GM12801 (cell line): ENCODE data around the gene PI16.

ENCODE experiments used
- TF ChIP-seq, protein P1 (sequence below): IDR thresholded peaks from one replicate; pipeline ENCODE4 v1.5.1; 2011; ENCODE audit warnings: control low read depth; ENCODE audit not compliant: insufficient read length; ENCODE audit errors: extremely low read depth

Gene PI16

DNA sequence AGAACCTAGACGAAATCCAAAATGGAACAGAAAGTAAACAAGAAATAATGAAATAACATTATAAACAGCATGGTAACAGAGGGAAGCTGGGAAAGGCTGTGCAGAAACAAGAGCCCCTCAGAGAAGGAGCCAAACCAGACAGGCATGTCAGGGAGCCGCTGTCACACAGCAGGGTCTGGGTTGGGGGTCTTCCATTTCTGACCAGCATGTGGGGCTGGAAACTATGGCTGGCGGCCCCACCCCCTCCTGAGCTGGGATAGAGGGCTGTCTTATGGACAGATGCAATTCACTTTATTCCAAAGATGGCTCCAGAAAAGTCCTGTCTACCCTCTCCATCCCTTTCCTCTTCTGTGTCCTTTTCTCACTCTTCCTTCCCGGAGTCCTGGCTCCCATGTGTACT is 41.5 kb upstream of the PI16 start:
- TF ChIP-seq, protein P1, sequence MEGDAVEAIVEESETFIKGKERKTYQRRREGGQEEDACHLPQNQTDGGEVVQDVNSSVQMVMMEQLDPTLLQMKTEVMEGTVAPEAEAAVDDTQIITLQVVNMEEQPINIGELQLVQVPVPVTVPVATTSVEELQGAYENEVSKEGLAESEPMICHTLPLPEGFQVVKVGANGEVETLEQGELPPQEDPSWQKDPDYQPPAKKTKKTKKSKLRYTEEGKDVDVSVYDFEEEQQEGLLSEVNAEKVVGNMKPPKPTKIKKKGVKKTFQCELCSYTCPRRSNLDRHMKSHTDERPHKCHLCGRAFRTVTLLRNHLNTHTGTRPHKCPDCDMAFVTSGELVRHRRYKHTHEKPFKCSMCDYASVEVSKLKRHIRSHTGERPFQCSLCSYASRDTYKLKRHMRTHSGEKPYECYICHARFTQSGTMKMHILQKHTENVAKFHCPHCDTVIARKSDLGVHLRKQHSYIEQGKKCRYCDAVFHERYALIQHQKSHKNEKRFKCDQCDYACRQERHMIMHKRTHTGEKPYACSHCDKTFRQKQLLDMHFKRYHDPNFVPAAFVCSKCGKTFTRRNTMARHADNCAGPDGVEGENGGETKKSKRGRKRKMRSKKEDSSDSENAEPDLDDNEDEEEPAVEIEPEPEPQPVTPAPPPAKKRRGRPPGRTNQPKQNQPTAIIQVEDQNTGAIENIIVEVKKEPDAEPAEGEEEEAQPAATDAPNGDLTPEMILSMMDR, result no peak

DNA sequence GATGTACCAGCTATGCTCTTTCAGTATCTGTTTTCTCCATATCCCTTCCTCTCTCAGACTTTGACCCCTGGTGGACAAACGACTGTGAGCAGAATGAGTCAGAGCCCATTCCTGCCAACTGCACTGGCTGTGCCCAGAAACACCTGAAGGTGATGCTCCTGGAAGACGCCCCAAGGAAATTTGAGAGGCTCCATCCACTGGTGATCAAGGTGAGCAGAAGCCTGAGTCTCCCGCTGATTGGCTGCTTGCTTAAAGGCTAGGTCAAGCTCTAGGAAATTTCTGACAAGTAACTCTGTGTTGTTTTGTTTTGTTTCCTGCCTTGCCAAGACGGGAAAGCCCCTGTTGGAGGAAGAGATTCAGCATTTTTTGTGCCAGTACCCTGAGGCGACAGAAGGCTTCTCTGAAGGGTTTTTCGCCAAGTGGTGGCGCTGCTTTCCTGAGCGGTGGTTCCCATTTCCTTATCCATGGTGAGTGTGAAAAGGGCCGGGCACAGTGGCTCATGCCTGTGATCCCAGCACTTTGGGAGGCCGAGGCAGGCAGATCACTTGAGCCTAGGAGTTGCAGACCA is 40.2 kb upstream of the PI16 start:
- TF ChIP-seq, protein P1, result no peak

DNA sequence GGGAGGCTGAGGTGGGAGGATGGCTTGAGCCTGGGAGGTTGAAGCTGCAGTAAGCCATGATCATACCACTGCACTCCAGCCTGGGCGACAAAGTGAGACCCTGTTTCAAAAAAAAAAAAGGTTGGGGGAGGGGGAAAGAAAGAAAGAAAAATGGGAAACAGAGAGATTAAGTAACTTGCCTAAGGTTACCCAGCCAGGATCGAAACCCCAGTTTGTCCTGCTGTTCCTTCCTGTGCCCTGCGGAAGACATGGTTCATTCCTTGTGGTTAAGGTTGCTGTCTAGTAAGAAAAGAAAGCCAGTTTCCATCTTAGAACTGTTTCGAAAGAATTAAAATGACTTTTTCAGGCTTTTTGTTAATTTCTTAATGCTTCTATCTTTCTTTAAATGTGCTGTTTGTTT is 38.9 kb upstream of the PI16 start:
- TF ChIP-seq, protein P1, result no peak

DNA sequence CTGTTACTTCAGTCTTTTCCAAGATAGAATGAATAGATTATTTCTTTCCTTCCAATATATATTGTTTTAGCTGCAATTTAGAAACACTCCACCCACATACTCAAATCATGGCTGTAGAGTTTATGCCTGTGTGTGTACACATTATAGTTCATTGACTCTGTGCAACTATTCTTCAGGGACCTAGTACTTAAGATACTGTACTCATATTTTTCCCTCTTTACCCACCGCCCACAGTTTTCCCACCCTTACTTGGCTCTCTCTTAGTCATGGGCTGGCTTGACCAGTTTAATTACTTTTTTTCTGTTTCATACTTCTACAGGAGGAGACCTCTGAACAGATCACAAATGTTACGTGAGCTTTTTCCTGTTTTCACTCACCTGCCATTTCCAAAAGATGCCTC is 38.4 kb upstream of the PI16 start:
- TF ChIP-seq, protein P1, result no peak

DNA sequence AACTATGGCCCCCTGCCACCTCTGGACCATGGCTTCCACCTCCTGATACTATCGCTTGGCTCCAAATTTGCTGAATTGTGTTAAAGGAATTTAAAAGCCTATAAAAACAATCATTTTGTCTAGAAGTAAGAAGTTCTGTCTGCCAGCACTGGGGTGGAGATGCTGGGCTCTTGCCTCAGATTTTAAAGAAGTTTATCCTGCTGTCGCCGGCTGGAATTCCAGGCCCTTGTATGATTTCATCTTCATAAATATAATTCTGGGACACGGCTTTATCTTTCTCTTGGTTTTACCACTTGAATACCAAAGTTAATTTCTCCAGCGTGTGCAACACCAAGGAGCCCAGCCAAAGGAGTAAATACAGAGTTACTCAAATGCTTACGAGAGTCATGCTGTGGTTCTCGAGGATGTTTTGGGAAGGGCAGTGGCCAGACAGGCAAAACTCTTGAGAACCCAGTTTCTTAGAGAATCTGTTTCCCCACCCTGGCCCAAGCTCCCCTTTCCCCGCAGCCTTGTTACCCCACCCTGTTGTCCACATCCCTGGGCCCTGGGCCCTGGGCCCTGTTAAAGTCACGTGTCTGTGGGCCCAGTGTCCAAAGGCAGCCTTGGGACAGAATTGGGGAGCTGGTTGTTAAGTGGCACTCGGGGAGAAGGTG is 36.9 kb upstream of the PI16 start:
- TF ChIP-seq, protein P1, result no peak

DNA sequence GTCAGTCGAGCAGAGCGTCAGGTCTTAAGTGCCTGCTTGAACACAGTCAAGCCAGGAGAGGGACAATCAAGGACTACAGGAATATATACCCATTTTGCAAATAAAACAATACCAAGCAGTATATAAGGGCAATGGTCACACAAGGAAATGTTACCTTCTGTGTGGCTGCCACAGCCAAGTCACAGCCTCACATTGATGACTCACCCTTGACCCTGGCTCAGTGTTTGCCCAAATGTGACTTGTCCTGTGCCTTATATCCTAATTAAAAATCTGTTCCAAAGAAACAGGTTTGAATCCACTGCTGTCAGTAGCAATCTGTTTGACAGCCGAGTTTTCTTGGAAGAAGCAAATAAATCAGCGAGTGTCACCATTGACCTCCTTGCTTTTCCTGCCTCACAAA is 34.5 kb upstream of the PI16 start:
- TF ChIP-seq, protein P1, result no peak

DNA sequence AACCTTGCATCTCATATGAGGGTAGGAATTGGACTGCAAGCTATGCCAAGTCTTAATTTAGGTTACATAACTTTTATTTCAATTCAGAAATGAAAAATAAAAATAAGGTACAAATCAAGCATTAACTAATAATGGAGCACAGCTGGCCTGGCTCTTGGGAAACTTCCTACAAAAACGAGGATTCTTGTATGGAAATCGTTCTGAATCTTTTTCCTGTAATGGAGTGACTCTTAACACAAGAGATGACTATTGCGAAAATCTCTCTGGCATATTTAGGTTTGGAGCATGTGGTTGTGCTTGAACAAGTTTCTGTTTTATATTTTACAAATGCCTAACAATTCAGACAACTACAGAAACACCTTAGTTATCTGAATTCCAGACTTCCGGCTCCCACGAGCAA is 34.0 kb upstream of the PI16 start:
- TF ChIP-seq, protein P1, result no peak
